PC-9 (cell line): Measurements from ENCODE around the gene ADIPOR2.
"Not testable (repeated sequence)": the region's sequence is repeated elsewhere in the genome, so short reads cannot be mapped to it uniquely, and the experiment has no call there.

Source experiments
- EZH2 ChIP-seq: fragments of 200-600 bp; sonication (generic); IDR thresholded peaks from 2 replicates; pipeline ENCODE4 v1.8.0; 2017; ENCODE audit warnings: antibody characterized with exemption, low read depth
- TF ChIP-seq, protein P1 (sequence below): fragments of 200-600 bp; sonication (generic); conservative IDR thresholded peaks from 2 replicates; pipeline ENCODE4 v1.6.1; 2017; ENCODE audit warnings: mixed run types, antibody characterized with exemption, mild to moderate bottlenecking, moderate library complexity

DNA sequence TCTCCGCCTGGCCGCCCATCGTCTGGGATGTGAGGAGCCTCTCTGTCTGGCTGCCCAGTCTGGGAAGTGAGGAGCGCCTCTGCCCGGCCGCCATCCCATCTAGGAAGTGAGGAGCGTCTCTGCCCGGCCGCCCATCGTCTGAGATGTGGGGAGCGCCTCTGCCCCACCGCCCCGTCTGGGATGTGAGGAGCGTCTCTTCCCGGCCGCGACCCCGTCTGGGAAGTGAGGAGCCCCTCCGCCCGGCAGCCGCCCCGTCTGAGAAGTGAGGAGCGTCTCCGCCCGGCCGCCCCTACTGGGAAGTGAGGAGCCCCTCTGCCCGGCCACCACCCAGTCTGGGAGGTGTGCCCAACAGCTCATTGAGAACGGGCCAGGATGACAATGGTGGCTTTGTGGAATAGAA lies 127.1 kb downstream of the ADIPOR2 start:
- TF ChIP-seq EZH2, result not testable (repeated sequence)
- TF ChIP-seq, protein P1, sequence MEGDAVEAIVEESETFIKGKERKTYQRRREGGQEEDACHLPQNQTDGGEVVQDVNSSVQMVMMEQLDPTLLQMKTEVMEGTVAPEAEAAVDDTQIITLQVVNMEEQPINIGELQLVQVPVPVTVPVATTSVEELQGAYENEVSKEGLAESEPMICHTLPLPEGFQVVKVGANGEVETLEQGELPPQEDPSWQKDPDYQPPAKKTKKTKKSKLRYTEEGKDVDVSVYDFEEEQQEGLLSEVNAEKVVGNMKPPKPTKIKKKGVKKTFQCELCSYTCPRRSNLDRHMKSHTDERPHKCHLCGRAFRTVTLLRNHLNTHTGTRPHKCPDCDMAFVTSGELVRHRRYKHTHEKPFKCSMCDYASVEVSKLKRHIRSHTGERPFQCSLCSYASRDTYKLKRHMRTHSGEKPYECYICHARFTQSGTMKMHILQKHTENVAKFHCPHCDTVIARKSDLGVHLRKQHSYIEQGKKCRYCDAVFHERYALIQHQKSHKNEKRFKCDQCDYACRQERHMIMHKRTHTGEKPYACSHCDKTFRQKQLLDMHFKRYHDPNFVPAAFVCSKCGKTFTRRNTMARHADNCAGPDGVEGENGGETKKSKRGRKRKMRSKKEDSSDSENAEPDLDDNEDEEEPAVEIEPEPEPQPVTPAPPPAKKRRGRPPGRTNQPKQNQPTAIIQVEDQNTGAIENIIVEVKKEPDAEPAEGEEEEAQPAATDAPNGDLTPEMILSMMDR, result not testable (repeated sequence)
